IPS-NIHi7 (cell line): Measurements from ENCODE around the gene ZNF385D.
A peak's percentile ranks its signal among the peaks of the same experiment; 100 is the strongest.

Experiments
- DNase-seq: peaks from one replicate; pipeline ENCODE4 v3.0.0; 2012; ENCODE audit warnings: mixed read lengths; ENCODE audit errors: extremely low spot score

Gene ZNF385D

DNA sequence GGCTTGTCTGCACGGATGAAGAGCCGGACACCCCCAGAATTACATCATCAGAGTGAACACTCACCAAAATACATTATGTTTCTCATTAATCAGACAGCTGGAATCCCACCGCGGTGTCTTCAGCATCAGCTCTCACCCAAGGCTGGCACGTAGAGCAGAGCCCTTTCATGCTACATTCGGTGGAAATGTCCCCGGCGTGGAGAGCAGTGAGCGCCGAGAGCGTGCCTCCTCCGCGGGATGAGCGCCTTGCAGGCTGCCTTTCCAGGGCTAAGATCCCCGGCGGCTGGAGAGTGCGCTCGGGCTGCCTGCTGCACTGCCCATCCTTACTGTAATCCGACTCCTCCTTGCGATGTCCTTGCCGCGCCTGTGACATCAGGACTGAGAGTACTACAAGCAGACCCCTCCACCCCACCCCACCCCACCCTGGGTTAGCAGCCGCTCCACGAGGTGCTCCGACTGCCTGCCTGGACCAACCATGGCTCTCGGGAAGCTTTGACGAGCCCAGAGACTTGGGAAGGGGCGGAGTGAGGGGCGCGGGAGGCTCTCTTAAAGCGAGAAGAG, at the start of gene ZNF385D:
Gene ZNF385D (minus strand): TSS at position 380 of the 561 bp plus-strand sequence. CDS start 294 bp downstream, at position 86.
- peak; percentile 84 for DNase-seq

DNA sequence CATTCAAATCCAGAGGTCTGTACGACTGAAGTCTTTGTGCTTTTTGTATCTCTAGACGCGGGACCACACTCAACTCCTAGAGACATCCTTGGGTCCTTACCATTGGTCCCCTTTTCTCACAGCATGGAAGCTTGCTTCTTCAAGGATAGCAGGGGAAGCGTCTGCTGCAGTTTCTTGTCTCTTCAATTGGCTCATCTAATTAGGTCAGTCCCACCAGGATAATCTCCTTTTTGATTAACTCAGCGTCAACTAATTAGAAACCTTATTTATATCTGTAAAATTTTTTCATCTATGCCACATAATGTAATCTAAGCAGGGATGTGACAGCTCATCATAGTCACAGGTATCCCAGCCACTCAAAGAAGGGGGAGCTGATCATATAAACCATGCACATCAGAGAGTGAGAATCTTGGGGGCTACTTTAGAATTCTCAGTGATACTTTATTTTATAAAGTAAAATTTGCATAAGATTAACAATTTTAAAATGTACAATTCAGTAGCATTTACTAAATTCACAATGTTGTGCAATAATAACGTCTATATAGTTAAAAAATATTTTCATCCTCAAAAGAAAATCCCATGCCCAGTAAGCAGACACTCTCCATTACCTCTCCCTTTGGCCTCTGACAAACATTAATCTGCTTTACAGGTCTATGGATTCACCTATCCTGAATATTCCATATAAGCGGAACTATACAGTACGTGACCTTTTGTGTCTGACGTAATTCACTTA, 47.5 kb upstream of the ZNF385D start:
- no peak for DNase-seq

DNA sequence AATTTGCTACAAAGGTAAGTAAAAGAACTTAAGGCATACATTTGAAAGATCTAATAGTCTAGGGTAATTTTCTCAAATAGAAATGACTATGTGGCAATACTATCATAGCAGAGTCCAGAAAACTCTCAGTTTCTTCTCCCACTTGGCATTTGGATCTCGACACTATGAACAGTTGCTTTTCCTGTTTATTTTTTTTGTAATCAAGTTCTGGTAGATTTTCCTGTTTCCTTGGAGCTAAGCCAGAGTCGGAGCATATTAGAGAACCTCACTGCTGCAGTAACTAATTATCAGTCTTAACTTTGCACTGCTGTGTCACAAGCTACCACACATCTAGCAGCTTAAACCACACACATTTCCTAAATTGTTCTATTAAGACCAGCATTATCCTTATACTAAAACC, 44.9 kb upstream of the ZNF385D start:
- no peak for DNase-seq

GRCh38 chr3:21795152-21795837, 44.3 kb upstream of the ZNF385D start:
- no peak for DNase-seq

- DNase-seq = no peak
Measured at GRCh38 chr3:21794291-21794690, 43.3 kb upstream of the ZNF385D start.

- DNase-seq = no peak
Measured at GRCh38 chr3:21792176-21792575, 41.2 kb upstream of the ZNF385D start.

DNA sequence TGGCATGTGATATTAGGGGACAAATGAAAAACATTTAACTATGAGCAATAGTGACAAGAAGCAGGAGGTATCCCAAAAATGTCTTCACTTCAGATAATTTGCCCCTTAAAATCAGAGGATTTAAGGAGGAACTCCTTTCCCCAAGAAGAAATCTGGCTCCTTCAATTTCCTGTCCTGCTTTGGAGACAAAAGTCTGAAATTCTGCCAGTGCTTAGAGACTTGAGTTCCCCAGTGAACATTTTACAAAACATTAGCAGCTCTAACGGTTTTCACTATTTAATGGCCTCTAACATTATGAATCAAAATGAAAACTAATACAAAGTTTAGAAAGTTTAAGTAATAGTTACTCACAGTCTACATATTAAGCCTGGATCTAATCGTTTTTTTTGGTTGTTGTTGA, 40.3 kb upstream of the ZNF385D start:
- no peak for DNase-seq

- no peak for DNase-seq
Measured at GRCh38 chr3:21790466-21790865, 39.5 kb upstream of the ZNF385D start.

- DNase-seq = no peak
Measured at GRCh38 chr3:21789730-21790129, 38.7 kb upstream of the ZNF385D start.

GRCh38 chr3:21786438-21786797, 35.4 kb upstream of the ZNF385D start:
- DNase-seq = no peak

DNA sequence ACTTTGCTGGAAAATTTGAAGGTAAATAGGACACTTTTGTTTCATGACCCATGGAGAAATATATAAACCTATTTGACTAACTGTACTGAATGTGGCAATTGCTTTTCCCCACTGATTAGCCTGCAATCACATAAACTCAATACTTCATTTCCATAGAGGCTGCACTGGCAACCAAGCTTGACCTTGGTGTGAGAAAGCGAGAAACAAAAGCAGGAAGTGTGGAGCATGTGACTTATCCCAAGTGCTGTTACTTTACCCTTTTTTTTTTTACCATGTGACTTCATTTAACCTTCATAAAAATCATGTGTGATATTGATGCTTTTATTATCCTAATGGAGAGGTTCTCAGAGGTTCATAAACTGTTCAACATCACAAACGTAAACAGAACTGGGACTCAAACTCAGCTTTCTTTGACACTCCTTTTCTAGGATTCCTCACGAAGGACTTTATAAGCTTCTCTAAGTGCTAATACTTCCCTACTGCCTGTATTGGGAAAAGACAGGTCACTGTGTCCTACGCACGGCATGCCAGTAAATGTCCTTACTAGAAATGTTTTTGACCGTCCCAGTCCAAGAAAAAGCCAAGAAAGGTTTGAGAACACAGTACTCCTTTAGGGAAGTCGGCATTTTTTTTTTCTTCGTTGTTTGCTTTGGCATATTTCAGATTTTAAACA, 34.9 kb upstream of the ZNF385D start:
- no peak for DNase-seq

DNA sequence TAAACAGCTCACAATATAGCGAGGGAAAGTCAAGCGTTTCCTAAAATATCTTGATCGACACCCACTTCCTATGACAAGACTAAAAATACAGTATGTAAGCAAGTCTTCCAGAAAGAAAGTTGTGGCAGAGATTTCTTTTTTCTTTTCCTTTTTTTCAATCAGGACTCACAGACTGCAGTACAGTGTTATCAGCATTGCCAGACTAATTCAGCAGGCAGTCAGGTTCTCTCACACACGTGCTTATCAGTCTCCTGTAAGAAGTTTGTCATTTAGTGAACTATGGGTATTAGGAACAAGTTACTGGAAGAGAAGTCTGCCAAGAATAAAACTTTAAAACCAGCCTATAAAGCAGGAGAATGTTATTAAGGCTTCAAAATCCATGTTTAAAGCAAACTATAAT, 32.8 kb upstream of the ZNF385D start:
- DNase-seq = no peak

DNA sequence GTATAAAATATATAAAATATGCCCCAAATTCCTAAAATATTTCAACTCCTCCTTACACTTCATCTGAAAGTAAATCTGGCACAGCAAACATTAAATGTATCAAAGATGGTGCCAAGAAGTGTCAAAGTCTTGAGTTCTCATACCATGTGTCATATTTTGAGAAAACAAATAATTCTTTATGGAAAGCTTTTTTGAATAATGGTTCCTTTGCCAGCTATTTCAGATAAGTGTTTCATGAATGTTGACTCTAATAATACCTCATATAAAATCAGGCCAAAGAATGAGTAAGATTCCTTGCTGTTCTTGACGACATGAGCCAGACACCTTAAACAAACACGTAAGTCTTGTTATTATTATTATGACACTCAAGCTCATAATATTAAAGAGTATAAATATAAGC, 30.3 kb upstream of the ZNF385D start:
- no peak for DNase-seq

GRCh38 chr3:21779909-21780308, 28.9 kb upstream of the ZNF385D start:
- no peak for DNase-seq

GRCh38 chr3:21778715-21779114, 27.7 kb upstream of the ZNF385D start:
- no peak for DNase-seq

DNA sequence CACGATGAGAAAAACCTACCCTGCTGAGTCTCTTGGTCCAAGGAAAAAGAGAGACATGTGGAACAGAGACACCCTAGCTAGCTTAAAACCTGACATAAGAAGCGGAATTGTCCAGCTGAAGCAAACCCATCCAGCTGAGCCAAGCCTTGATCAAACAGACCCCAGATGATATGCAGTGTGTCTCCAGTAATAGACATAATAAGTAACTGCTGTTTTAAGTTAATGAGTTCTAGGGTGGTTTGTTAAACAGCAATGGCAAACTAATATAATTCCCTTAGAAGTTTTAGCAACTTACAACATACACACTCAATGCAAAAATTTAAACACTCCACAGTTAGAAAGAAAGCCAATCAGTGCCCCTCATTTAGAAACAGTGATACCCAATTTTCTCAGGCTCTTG, 26.8 kb upstream of the ZNF385D start:
- DNase-seq = no peak

DNA sequence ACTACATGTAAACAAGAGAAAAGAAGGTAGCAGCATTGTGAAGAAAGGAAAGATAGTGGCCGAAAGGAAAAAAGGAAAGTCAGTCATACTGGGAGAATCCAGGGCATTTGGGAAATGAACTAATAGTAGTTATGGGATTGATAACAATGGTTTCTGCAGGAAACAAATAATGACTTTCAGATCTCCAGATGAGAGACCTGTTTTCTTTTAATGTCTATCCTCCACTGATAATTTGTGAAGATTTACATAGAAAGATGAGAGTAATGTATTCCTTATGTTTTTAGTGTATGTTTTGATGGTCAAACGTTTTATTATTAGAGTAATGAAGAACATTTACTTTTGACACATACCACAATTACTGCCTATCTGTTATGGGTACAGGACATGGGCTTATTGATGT, 15.0 kb upstream of the ZNF385D start:
- DNase-seq = no peak

- no peak for DNase-seq
Measured at GRCh38 chr3:21755896-21756295, 4.9 kb upstream of the ZNF385D start.

GRCh38 chr3:21754839-21755238, 3.8 kb upstream of the ZNF385D start:
- no peak for DNase-seq

GRCh38 chr3:21752749-21753347, 1.8 kb upstream of the ZNF385D start:
- DNase-seq = peak; percentile 54

DNA sequence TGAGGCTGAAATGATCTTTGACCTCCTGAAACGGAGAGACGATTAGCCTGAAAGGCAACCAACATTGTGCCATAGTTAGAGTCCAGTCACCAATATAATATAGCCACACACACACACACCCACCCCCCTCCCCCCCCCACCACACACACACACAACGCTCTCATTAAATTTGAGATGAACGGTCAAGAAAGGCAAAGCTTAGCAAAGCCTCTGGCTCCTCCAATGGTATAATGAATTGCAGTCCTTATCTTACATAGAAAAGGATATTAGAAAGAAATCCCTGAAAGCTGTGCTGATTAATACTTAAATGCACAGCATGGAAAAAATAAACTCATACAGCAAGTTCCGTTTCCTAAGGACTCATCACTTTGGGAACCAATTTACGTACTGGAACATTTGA, 876 bp upstream of the ZNF385D start:
- no peak for DNase-seq

GRCh38 chr3:21750080-21750696, 822 bp downstream of the ZNF385D start:
- no peak for DNase-seq
